Motor neuron (in vitro differentiated cells): Measurements from ENCODE around the gene ZNF574. TPM values are rescaled to one million over a fixed set of nuclear protein-coding genes. Genes with fewer than 3 reads are reported as not detected.

Experiments used
- ATAC-seq, 8 experiments: fragments of 200-7000 bp; cut with Tn5 transposase; replicated peaks in 6 of 8; 2 replicates each; pipeline ENCODE4 v1.8.0; 2021; ENCODE audit warnings: mild to moderate bottlenecking in 8 of 8, moderate library complexity in 8 of 8
- H3K27ac ChIP-seq, 2 donors: fragments of 250-450 bp; sonication (Bioruptor Pico); 2 replicates each; pipeline ENCODE4 v1.9.0; 2021; ENCODE audit warnings: antibody characterized with exemption in 2 of 2, mild to moderate bottlenecking in 2 of 2, moderate library complexity in 1 of 2
- H3K4me1 ChIP-seq, 2 donors: fragments of 250-450 bp; sonication (Bioruptor Pico); replicated peaks in 1 of 2; 2 replicates each; pipeline ENCODE4 v1.6.1; 2021; ENCODE audit warnings: antibody characterized with exemption in 2 of 2, mild to moderate bottlenecking in 2 of 2, moderate library complexity in 1 of 2
- H3K4me3 ChIP-seq, 5 donors: fragments of 250-450 bp; sonication (Bioruptor Pico); 2 replicates each; pipeline ENCODE4 v1.9.0; 2021; ENCODE audit warnings: antibody characterized with exemption in 5 of 5, mild to moderate bottlenecking in 5 of 5, moderate library complexity in 4 of 5
- WGBS, 10 experiments: fragments of 450-650 bp; shearing (Covaris generic); methylation state at CpG; one replicate each; pipeline ENCODE4 v1.0.0; 2022; 5-methylcytosine and 5-hydroxymethylcytosine counted together
- in situ Hi-C, 9 experiments: fragments of 400-800 bp; cut with MboI; loops; one replicate each; pipeline ENCODE4 v1.15.0; 2021; ENCODE audit warnings: low sequenced_read_pairs in 9 of 9, low pct_unique_long_range_greater_than_20kb in 2 of 9; ENCODE audit not compliant: unreplicated experiment in 9 of 9
- total RNA-seq, 8 experiments: library from RNA; unstranded; fragments of 300-600 nt; gene quantifications; 2 replicates each; pipeline versions ENCODE4 v1.2.3 to v1.2.4, GENCODE V29; 2022

ZNF574 gene
- total RNA-seq, 8 experiments from 2014 or later: 7.4 to 17.4 (median 11.6) TPM

GRCh38 chr19:42042455-42043170 lies 33.4 kb upstream of the ZNF574 start:
- ATAC-seq: no peak
- in situ Hi-C loops: no loop called here
- 60 to 100% (median 97%) methylated on average over 1 to 7 of the region's 30 CpGs; no CpG with 5 or more reads in 4 of the 10 experiments for WGBS, 10 experiments
- H3K4me3 ChIP-seq: no peak overlapping the region
- no peak overlapping the region for H3K27ac ChIP-seq
- peaks cover 0 to 5% of the 10 kb centered on the region in 2 donors for H3K4me1 ChIP-seq

GRCh38 chr19:42045575-42045974 lies 30.4 kb upstream of the ZNF574 start:
- no peak for ATAC-seq
- Histone ChIP-seq H3K27ac (no peak overlapping the region), H3K4me3 (no peak overlapping the region), H3K4me1 (peaks cover 0 to 5% of the 10 kb centered on the region in 2 donors)
- 50 to 97% (median 83%) methylated on average over 1 to 7 of the region's 7 CpGs; no CpG with 5 or more reads in 5 of the 10 experiments for WGBS, 10 experiments
- in situ Hi-C loops: no loop called here

- 0 to 100% (median 80%) methylated on average over 1 to 4 of the region's 4 CpGs; no CpG with 5 or more reads in 2 of the 10 experiments for whole genome bisulfite sequencing, 10 experiments
- H3K4me1 ChIP-seq: no peaks in the 10 kb centered on the region
- no peak overlapping the region for H3K27ac ChIP-seq
- no peak overlapping the region for H3K4me3 ChIP-seq
- in situ Hi-C loops: no loop called here
- ATAC-seq: no peak
Observed at GRCh38 chr19:42048992-42049391, 27.0 kb upstream of the ZNF574 start.

- Histone ChIP-seq H3K27ac (no peak overlapping the region), H3K4me1 (no peaks in the 10 kb centered on the region), H3K4me3 (no peak overlapping the region)
- ATAC-seq: peak in 2 of 8 experiments; percentile 21 to 62
- WGBS, 10 experiments: 89 to 100% (median 94%) methylated on average over 1 to 8 of the region's 14 CpGs; no CpG with 5 or more reads in 6 of the 10 experiments
- in situ Hi-C loops: no loop called here
Observed at GRCh38 chr19:42051166-42052115, 24.5 kb upstream of the ZNF574 start.

GRCh38 chr19:42052241-42052863 lies 23.6 kb upstream of the ZNF574 start:
- Histone ChIP-seq H3K27ac (no peak overlapping the region), H3K4me1 (no peaks in the 10 kb centered on the region), H3K4me3 (no peak overlapping the region)
- peak in 3 of 8 experiments; percentile 39 to 47 (median 44) for ATAC-seq
- 30 to 80% (median 55%) methylated on average over 1 to 5 of the region's 10 CpGs; no CpG with 5 or more reads in 3 of the 10 experiments for WGBS, 10 experiments
- in situ Hi-C loops: no loop called here

GRCh38 chr19:42053037-42053935 lies 22.7 kb upstream of the ZNF574 start:
- 80 to 90% (median 86%) methylated on average over 1 to 6 of the region's 17 CpGs; no CpG with 5 or more reads in 6 of the 10 experiments for WGBS, 10 experiments
- in situ Hi-C loops: no loop called here
- Histone ChIP-seq H3K4me3 (no peak overlapping the region), H3K4me1 (no peaks in the 10 kb centered on the region), H3K27ac (no peak overlapping the region)
- no peak for ATAC-seq

GRCh38 chr19:42054205-42054604 lies 21.8 kb upstream of the ZNF574 start:
- Histone ChIP-seq H3K27ac (no peak overlapping the region), H3K4me3 (no peak overlapping the region), H3K4me1 (no peaks in the 10 kb centered on the region)
- ATAC-seq: no peak
- WGBS, 10 experiments: 53% methylated on average over 4 of the region's 18 CpGs; no CpG with 5 or more reads in 9 of the 10 experiments
- in situ Hi-C loops: no loop called here

- ATAC-seq: no peak
- in situ Hi-C loops: no loop called here
- H3K27ac ChIP-seq: no peak overlapping the region
- H3K4me3 ChIP-seq: no peak overlapping the region
- no peaks in the 10 kb centered on the region for H3K4me1 ChIP-seq
- 14 to 83% (median 60%) methylated on average over 1 to 6 of the region's 7 CpGs; no CpG with 5 or more reads in 3 of the 10 experiments for WGBS, 10 experiments
Observed at GRCh38 chr19:42057846-42058245, 18.1 kb upstream of the ZNF574 start.

- in situ Hi-C loops: no loop called here
- ATAC-seq: no peak
- Histone ChIP-seq H3K4me1 (no peaks in the 10 kb centered on the region), H3K4me3 (no peak overlapping the region), H3K27ac (no peak overlapping the region)
- 80 to 96% (median 89%) methylated on average over 1 to 6 of the region's 13 CpGs; no CpG with 5 or more reads in 7 of the 10 experiments for WGBS, 10 experiments
Observed at GRCh38 chr19:42059196-42059595, 16.8 kb upstream of the ZNF574 start.

GRCh38 chr19:42060117-42060516 lies 15.8 kb upstream of the ZNF574 start:
- H3K4me3 ChIP-seq: no peak overlapping the region
- ATAC-seq: no peak

GRCh38 chr19:42062381-42062780 lies 13.6 kb upstream of the ZNF574 start:
- WGBS, 10 experiments: 77 to 100% (median 94%) methylated on average over 2 to 10 of the region's 16 CpGs; no CpG with 5 or more reads in 4 of the 10 experiments
- H3K4me1 ChIP-seq: peaks cover 7 to 17% of the 10 kb centered on the region in 2 donors
- H3K27ac ChIP-seq: no peak overlapping the region
- in situ Hi-C loops: no loop called here
- no peak for ATAC-seq
- H3K4me3 ChIP-seq: no peak overlapping the region

More at GRCh38 chr19:42060117-42060516, 15.8 kb upstream of the ZNF574 start:
- in situ Hi-C loops: no loop called here
- WGBS, 10 experiments: 0 to 100% (median 90%) methylated on average over 1 to 2 of the region's 3 CpGs; no CpG with 5 or more reads in 4 of the 10 experiments
- H3K4me1 ChIP-seq: no peaks in the 10 kb centered on the region
- H3K27ac ChIP-seq: no peak overlapping the region

GRCh38 chr19:42064432-42064831 lies 11.5 kb upstream of the ZNF574 start:
- Histone ChIP-seq H3K4me1 (peaks cover 15 to 35% of the 10 kb centered on the region in 2 donors), H3K27ac (no peak overlapping the region), H3K4me3 (no peak overlapping the region)
- no peak for ATAC-seq
- in situ Hi-C loops: no loop called here
- 49 to 100% (median 83%) methylated on average over 1 to 5 of the region's 6 CpGs; no CpG with 5 or more reads in 2 of the 10 experiments for WGBS, 10 experiments
